GM18502 (cell line): ENCODE data around the gene SESN3.
A peak's percentile ranks its signal among the peaks of the same experiment; 100 is the strongest.
"Not testable (repeated sequence)": the region's sequence is repeated elsewhere in the genome, so short reads cannot be mapped to it uniquely, and the experiment has no call there.

Source experiments
- ATAC-seq: cut with Tn5 transposase; IDR thresholded peaks from one replicate; pipeline ENCODE4 v1.9.1; 2021; ENCODE audit warnings: mild to moderate bottlenecking; ENCODE audit not compliant: unreplicated experiment, poor library complexity

SESN3 gene

GRCh38 chr11:95253141-95253540, 22.1 kb upstream of the SESN3 start:
- no peak for ATAC-seq

- no peak for ATAC-seq
Measured at GRCh38 chr11:95252586-95252985, 21.6 kb upstream of the SESN3 start.

- not testable (repeated sequence) for ATAC-seq
Measured at GRCh38 chr11:95251896-95252295, 20.9 kb upstream of the SESN3 start.

GRCh38 chr11:95248666-95249467, 17.9 kb upstream of the SESN3 start:
- peak; percentile 89 for ATAC-seq

GRCh38 chr11:95247883-95248282, 16.9 kb upstream of the SESN3 start:
- ATAC-seq: no peak

- ATAC-seq: no peak
Measured at GRCh38 chr11:95247127-95247684, 16.2 kb upstream of the SESN3 start.

- ATAC-seq: no peak
Measured at GRCh38 chr11:95245581-95245980, 14.6 kb upstream of the SESN3 start.

- no peak for ATAC-seq
Measured at GRCh38 chr11:95245038-95245437, 14.0 kb upstream of the SESN3 start.

- no peak for ATAC-seq
Measured at GRCh38 chr11:95243673-95244072, 12.7 kb upstream of the SESN3 start.

GRCh38 chr11:95242845-95243605, 12.0 kb upstream of the SESN3 start:
- ATAC-seq: no peak

GRCh38 chr11:95242091-95242844, 11.3 kb upstream of the SESN3 start:
- peak; percentile 51 for ATAC-seq

- peak; percentile 88 for ATAC-seq
Measured at GRCh38 chr11:95241681-95242081, 10.7 kb upstream of the SESN3 start.

GRCh38 chr11:95239871-95240649, 9.1 kb upstream of the SESN3 start:
- no peak for ATAC-seq

- ATAC-seq: no peak
Measured at GRCh38 chr11:95232666-95233065, 1.7 kb upstream of the SESN3 start.

- ATAC-seq: peak; percentile 29
Measured at GRCh38 chr11:95231881-95232605, 1.0 kb upstream of the SESN3 start.

- ATAC-seq: peak; percentile 6
Measured at GRCh38 chr11:95230810-95231126, 234 bp downstream of the SESN3 start.

GRCh38 chr11:95229993-95230809, 801 bp downstream of the SESN3 start:
- ATAC-seq: no peak

- ATAC-seq: no peak
Measured at GRCh38 chr11:95229199-95229992, 1.6 kb downstream of the SESN3 start.
